Mesenchymal stem cell (in vitro differentiated cells and primary cell): ENCODE results near the gene PDE9A.

Experiments
- DNase-seq: peaks from one replicate; pipeline ENCODE4 v3.0.0-alpha.2; 2013
- H2AFZ ChIP-seq: one replicate; pipeline ENCODE4 v1.6.1; 2013; ENCODE audit warnings: low read depth, mild to moderate bottlenecking, control low read depth, inconsistent platforms, low read length, moderate library complexity
- H2AK5ac ChIP-seq: 2 replicates; pipeline ENCODE4 v1.6.1; 2013; ENCODE audit warnings: low read length, moderate library complexity, mild to moderate bottlenecking, inconsistent platforms; ENCODE audit not compliant: severe bottlenecking
- H2BK120ac ChIP-seq: one replicate; pipeline ENCODE4 v1.6.1; 2013; ENCODE audit warnings: low read depth, mild to moderate bottlenecking, inconsistent platforms, low read length, moderate library complexity
- H2BK12ac ChIP-seq, 2 experiments: one replicate each; pipeline ENCODE4 v1.6.1; 2013; ENCODE audit warnings: inconsistent platforms in 2 of 2, low read length in 2 of 2, mild to moderate bottlenecking in 2 of 2, moderate library complexity in 2 of 2, control low read depth in 1 of 2
- H2BK15ac ChIP-seq: one replicate; pipeline ENCODE4 v1.6.1; 2013; ENCODE audit warnings: mild to moderate bottlenecking, low read depth, inconsistent platforms; ENCODE audit not compliant: poor library complexity, severe bottlenecking
- H2BK5ac ChIP-seq: 2 replicates; pipeline ENCODE4 v1.6.1; 2013; ENCODE audit warnings: low read depth, mild to moderate bottlenecking, low read length, control low read depth, inconsistent platforms; ENCODE audit not compliant: poor library complexity, severe bottlenecking
- H3K14ac ChIP-seq, 2 experiments: one replicate each; pipeline ENCODE4 v1.6.1; 2013; ENCODE audit warnings: inconsistent platforms in 2 of 2, low read length in 2 of 2, control low read depth in 1 of 2, mild to moderate bottlenecking in 1 of 2, moderate library complexity in 1 of 2
- H3K18ac ChIP-seq, 2 experiments: one replicate each; pipeline ENCODE4 v1.6.1; 2013; ENCODE audit warnings: inconsistent platforms in 2 of 2, low read length in 2 of 2, control low read depth in 1 of 2, low read depth in 1 of 2, mild to moderate bottlenecking in 1 of 2
- H3K23ac ChIP-seq, 2 experiments: one replicate each; pipeline ENCODE4 v1.6.1; 2013; ENCODE audit warnings: inconsistent platforms in 2 of 2, low read length in 2 of 2, mild to moderate bottlenecking in 2 of 2, moderate library complexity in 2 of 2, control low read depth in 1 of 2
- H3K27ac ChIP-seq: 2 replicates; pipeline ENCODE4 v1.5.1; 2013; ENCODE audit warnings: mild to moderate bottlenecking, moderate library complexity, low read length, control low read depth, inconsistent platforms; ENCODE audit not compliant: poor library complexity, severe bottlenecking
- H3K27me3 ChIP-seq, 2 experiments: 2 replicates each; pipeline versions ENCODE4 v1.6.1 to v1.7.0; 2013; ENCODE audit warnings: low read length in 2 of 2, mild to moderate bottlenecking in 2 of 2, moderate library complexity in 2 of 2, control low read depth in 1 of 2, inconsistent platforms in 1 of 2; ENCODE audit not compliant: control insufficient read depth in 1 of 2, insufficient read depth in 1 of 2
- H3K36me3 ChIP-seq, 2 experiments: 2 replicates each; pipeline versions ENCODE4 v1.6.1 to v1.7.0; 2013; ENCODE audit warnings: low read length in 2 of 2, control low read depth in 1 of 2, inconsistent platforms in 1 of 2, low read depth in 1 of 2, mild to moderate bottlenecking in 1 of 2; ENCODE audit not compliant: insufficient read depth in 2 of 2, control insufficient read depth in 1 of 2
- H3K4ac ChIP-seq, 2 experiments: one replicate each; pipeline ENCODE4 v1.6.1; 2013; ENCODE audit warnings: inconsistent platforms in 2 of 2, low read length in 2 of 2, mild to moderate bottlenecking in 2 of 2, moderate library complexity in 2 of 2, control low read depth in 1 of 2, low read depth in 1 of 2
- H3K4me1 ChIP-seq: 2 replicates; pipeline ENCODE4 v1.6.1; 2013; ENCODE audit warnings: low read depth, low read length, control low read depth; ENCODE audit not compliant: control insufficient read depth, insufficient read depth
- H3K4me2 ChIP-seq: 2 replicates; pipeline ENCODE4 v1.6.1; 2013; ENCODE audit warnings: low read length, mild to moderate bottlenecking, inconsistent platforms; ENCODE audit not compliant: poor library complexity, severe bottlenecking
- H3K4me3 ChIP-seq, 2 experiments: 2 replicates each; pipeline versions ENCODE4 v1.5.1 to v1.7.0; 2013; ENCODE audit warnings: low read length in 2 of 2, mild to moderate bottlenecking in 2 of 2, control low read depth in 1 of 2, low read depth in 1 of 2; ENCODE audit not compliant: insufficient read depth in 1 of 2
- H3K79me1 ChIP-seq: replicated peaks from 2 replicates; pipeline ENCODE4 v1.6.1; 2013; ENCODE audit warnings: mild to moderate bottlenecking, control low read depth, low read length, inconsistent platforms; ENCODE audit not compliant: poor library complexity, severe bottlenecking
- H3K9ac ChIP-seq: 2 replicates; pipeline ENCODE4 v1.7.0; 2013; ENCODE audit warnings: mild to moderate bottlenecking, low read length, moderate library complexity
- H3K9me3 ChIP-seq: 2 replicates; pipeline ENCODE4 v1.7.0; 2013; ENCODE audit warnings: mild to moderate bottlenecking, low read length; ENCODE audit not compliant: control insufficient read depth
- H4K8ac ChIP-seq: one replicate; pipeline ENCODE4 v1.6.1; 2013; ENCODE audit warnings: inconsistent platforms, mild to moderate bottlenecking, low read length, moderate library complexity
- H4K91ac ChIP-seq: one replicate; pipeline ENCODE4 v1.6.1; 2013; ENCODE audit warnings: mild to moderate bottlenecking, low read length, inconsistent platforms
- WGBS: methylation state at CpG from one replicate; pipeline ENCODE4 v1.1.7; 2013; ENCODE audit warnings: mixed read lengths; 5-methylcytosine and 5-hydroxymethylcytosine counted together

PDE9A gene

GRCh38 chr21:42757826-42758655 is 104.6 kb downstream of the PDE9A start:
- Histone ChIP-seq H3K79me1 (no peaks in the 10 kb centered on the region), H2BK12ac (no peak overlapping the region), H3K27ac (no peak overlapping the region), H3K9ac (no peak overlapping the region), H3K18ac (no peak overlapping the region), H3K4me1 (peaks cover 4% of the 10 kb centered on the region), H2BK120ac (no peak overlapping the region), H3K14ac (no peak overlapping the region), H3K4me2 (no peak overlapping the region), H3K4me3 (no peak overlapping the region), H3K27me3 (peaks cover 5 to 14% of the 10 kb centered on the region in 2 experiments), H2BK5ac (no peak overlapping the region), H3K9me3 (no peaks in the 10 kb centered on the region), H3K36me3 (peaks cover 0 to 25% of the 10 kb centered on the region in 2 experiments), H3K23ac (no peak overlapping the region), H2BK15ac (no peak overlapping the region), H4K91ac (no peak overlapping the region), H2AK5ac (no peak overlapping the region), H4K8ac (no peak overlapping the region), H2AFZ (no peak overlapping the region), H3K4ac (no peak overlapping the region)
- no peak for DNase-seq
- 96% methylated on average over 17 of the region's 17 CpGs for WGBS

- Histone ChIP-seq H3K79me1 (no peaks in the 10 kb centered on the region), H2BK120ac (no peak overlapping the region), H3K4me1 (peaks cover 4% of the 10 kb centered on the region), H4K91ac (peak overlapping the region; percentile 52), H4K8ac (no peak overlapping the region), H3K9ac (no peak overlapping the region), H3K36me3 (peaks cover 0 to 25% of the 10 kb centered on the region in 2 experiments), H2BK12ac (no peak overlapping the region), H3K18ac (peak overlapping the region in 1 of 2 experiments; percentile 38), H2AK5ac (no peak overlapping the region), H3K27ac (no peak overlapping the region), H2AFZ (no peak overlapping the region), H3K23ac (no peak overlapping the region), H3K27me3 (peaks cover 5 to 14% of the 10 kb centered on the region in 2 experiments), H3K4ac (no peak overlapping the region), H3K9me3 (no peaks in the 10 kb centered on the region), H3K14ac (peak overlapping the region in 1 of 2 experiments; percentile 19), H2BK5ac (no peak overlapping the region), H3K4me2 (no peak overlapping the region), H2BK15ac (no peak overlapping the region), H3K4me3 (no peak overlapping the region)
- WGBS, result 91% methylated on average over 20 of the region's 20 CpGs
- no peak for DNase-seq
Observed at GRCh38 chr21:42758721-42759593, 105.5 kb downstream of the PDE9A start.

GRCh38 chr21:42759594-42759927 is 106.1 kb downstream of the PDE9A start:
- H3K4ac ChIP-seq, result no peak overlapping the region
- H3K27me3 ChIP-seq, result peaks cover 5 to 14% of the 10 kb centered on the region in 2 experiments
- peaks cover 4% of the 10 kb centered on the region for H3K4me1 ChIP-seq
- H2BK120ac ChIP-seq, result no peak overlapping the region
- no peak overlapping the region for H2BK5ac ChIP-seq
- no peak overlapping the region for H3K27ac ChIP-seq
- no peak for DNase-seq
- H4K91ac ChIP-seq, result peak overlapping the region; percentile 52
- H3K9ac ChIP-seq, result no peak overlapping the region
- no peak overlapping the region for H3K4me3 ChIP-seq
- no peak overlapping the region for H3K18ac ChIP-seq
- H3K36me3 ChIP-seq, result peaks cover 0 to 25% of the 10 kb centered on the region in 2 experiments
- no peak overlapping the region for H2AK5ac ChIP-seq
- no peaks in the 10 kb centered on the region for H3K9me3 ChIP-seq
- no peaks in the 10 kb centered on the region for H3K79me1 ChIP-seq
- H2BK15ac ChIP-seq, result no peak overlapping the region
- H3K23ac ChIP-seq, result no peak overlapping the region
- H2BK12ac ChIP-seq, result no peak overlapping the region
- no peak overlapping the region for H2AFZ ChIP-seq
- H4K8ac ChIP-seq, result no peak overlapping the region
- H3K14ac ChIP-seq, result peak overlapping the region in 1 of 2 experiments; percentile 19
- no peak overlapping the region for H3K4me2 ChIP-seq

GRCh38 chr21:42760361-42760950 is 107.0 kb downstream of the PDE9A start:
- no peak for DNase-seq
- no peaks in the 10 kb centered on the region for H3K9me3 ChIP-seq
- peaks cover 0 to 25% of the 10 kb centered on the region in 2 experiments for H3K36me3 ChIP-seq

More at GRCh38 chr21:42760361-42760950, 107.0 kb downstream of the PDE9A start:
- Histone ChIP-seq H3K4ac (no peak overlapping the region), H3K4me2 (no peak overlapping the region), H3K27ac (no peak overlapping the region), H3K18ac (no peak overlapping the region), H4K8ac (no peak overlapping the region), H3K23ac (no peak overlapping the region), H2AFZ (no peak overlapping the region), H3K4me1 (peaks cover 4% of the 10 kb centered on the region), H4K91ac (no peak overlapping the region), H2BK120ac (no peak overlapping the region), H2BK5ac (no peak overlapping the region), H2BK15ac (no peak overlapping the region), H2BK12ac (no peak overlapping the region), H3K14ac (no peak overlapping the region), H3K27me3 (peaks cover 5 to 11% of the 10 kb centered on the region in 2 experiments), H3K79me1 (no peaks in the 10 kb centered on the region), H3K4me3 (no peak overlapping the region), H3K9ac (no peak overlapping the region), H2AK5ac (no peak overlapping the region)
- 90% methylated on average over 23 of the region's 23 CpGs for WGBS
